KOPT-K1 (cell line): ENCODE measurements around the gene MAP3K8.
"Not testable (repeated sequence)": the region's sequence is repeated elsewhere in the genome, so short reads cannot be mapped to it uniquely, and the experiment has no call there.

Source experiments
- H3K27ac ChIP-seq: fragments of 200-600 bp; sonication (generic); 2 replicates; pipeline ENCODE4 v1.5.1; 2016; ENCODE audit warnings: antibody characterized with exemption, mild to moderate bottlenecking, low read depth, low read length; ENCODE audit not compliant: poor library complexity, severe bottlenecking
- H3K36me3 ChIP-seq: fragments of 200-600 bp; sonication (generic); 2 replicates; pipeline ENCODE4 v1.5.1; 2017; ENCODE audit warnings: antibody characterized with exemption, mild to moderate bottlenecking, low read length, moderate library complexity; ENCODE audit not compliant: insufficient read depth
- H3K9me3 ChIP-seq: fragments of 200-600 bp; sonication (generic); 2 replicates; pipeline ENCODE4 v1.5.1; 2017; ENCODE audit warnings: antibody characterized with exemption, low read length, mild to moderate bottlenecking; ENCODE audit not compliant: insufficient read depth, poor library complexity, severe bottlenecking

The MAP3K8 gene

GRCh38 chr10:30434273-30435072 is 489 bp downstream of the MAP3K8 start:
- Histone ChIP-seq H3K27ac (peak overlapping the region; percentile 39), H3K9me3 (no peaks in the 10 kb centered on the region), H3K36me3 (no peaks in the 10 kb centered on the region)

- H3K27ac ChIP-seq: no peak overlapping the region
- H3K9me3 ChIP-seq: no peaks in the 10 kb centered on the region
- no peaks in the 10 kb centered on the region for H3K36me3 ChIP-seq
Measured at GRCh38 chr10:30435073-30435422, 1.1 kb downstream of the MAP3K8 start.

- not testable (repeated sequence) for H3K27ac ChIP-seq, H3K36me3 ChIP-seq, H3K9me3 ChIP-seq
Measured at GRCh38 chr10:30435499-30436167, 1.6 kb downstream of the MAP3K8 start.

- Histone ChIP-seq H3K36me3 (no peaks in the 10 kb centered on the region), H3K9me3 (no peaks in the 10 kb centered on the region), H3K27ac (no peak overlapping the region)
Measured at GRCh38 chr10:30436191-30436611, 2.2 kb downstream of the MAP3K8 start.

GRCh38 chr10:30436671-30437030 is 2.7 kb downstream of the MAP3K8 start:
- Histone ChIP-seq H3K27ac (no peak overlapping the region), H3K9me3 (no peaks in the 10 kb centered on the region), H3K36me3 (no peaks in the 10 kb centered on the region)

GRCh38 chr10:30437031-30437841 is 3.3 kb downstream of the MAP3K8 start:
- Histone ChIP-seq H3K9me3 (no peaks in the 10 kb centered on the region), H3K36me3 (no peaks in the 10 kb centered on the region), H3K27ac (peak overlapping the region; percentile 18)

GRCh38 chr10:30438021-30438850 is 4.3 kb downstream of the MAP3K8 start:
- Histone ChIP-seq H3K27ac (no peak overlapping the region), H3K36me3 (no peaks in the 10 kb centered on the region), H3K9me3 (no peaks in the 10 kb centered on the region)

GRCh38 chr10:30439931-30440330 is 5.9 kb downstream of the MAP3K8 start:
- Histone ChIP-seq H3K36me3 (no peaks in the 10 kb centered on the region), H3K27ac (no peak overlapping the region), H3K9me3 (no peaks in the 10 kb centered on the region)

- H3K36me3 ChIP-seq: no peaks in the 10 kb centered on the region
- no peaks in the 10 kb centered on the region for H3K9me3 ChIP-seq
- H3K27ac ChIP-seq: no peak overlapping the region
Measured at GRCh38 chr10:30442019-30442606, 8.1 kb downstream of the MAP3K8 start.

GRCh38 chr10:30443049-30443448 is 9.1 kb downstream of the MAP3K8 start:
- Histone ChIP-seq H3K36me3 (no peaks in the 10 kb centered on the region), H3K27ac (no peak overlapping the region), H3K9me3 (no peaks in the 10 kb centered on the region)

GRCh38 chr10:30445711-30446110 is 11.7 kb downstream of the MAP3K8 start:
- H3K36me3 ChIP-seq: no peaks in the 10 kb centered on the region
- no peaks in the 10 kb centered on the region for H3K9me3 ChIP-seq
- no peak overlapping the region for H3K27ac ChIP-seq

- Histone ChIP-seq H3K9me3 (no peaks in the 10 kb centered on the region), H3K36me3 (no peaks in the 10 kb centered on the region), H3K27ac (no peak overlapping the region)
Measured at GRCh38 chr10:30447125-30447799, 13.3 kb downstream of the MAP3K8 start.

- no peak overlapping the region for H3K27ac ChIP-seq
- no peaks in the 10 kb centered on the region for H3K9me3 ChIP-seq
- H3K36me3 ChIP-seq: no peaks in the 10 kb centered on the region
Measured at GRCh38 chr10:30448092-30448491, 14.1 kb downstream of the MAP3K8 start.
